Measurements from ENCODE around the gene MVB12A. TPM values are rescaled to one million over a fixed set of nuclear protein-coding genes. Genes with fewer than 3 reads are reported as not detected.

The MVB12A gene
- total RNA-seq, 1 donor from 2014 or later, result 21.9 TPM

DNA sequence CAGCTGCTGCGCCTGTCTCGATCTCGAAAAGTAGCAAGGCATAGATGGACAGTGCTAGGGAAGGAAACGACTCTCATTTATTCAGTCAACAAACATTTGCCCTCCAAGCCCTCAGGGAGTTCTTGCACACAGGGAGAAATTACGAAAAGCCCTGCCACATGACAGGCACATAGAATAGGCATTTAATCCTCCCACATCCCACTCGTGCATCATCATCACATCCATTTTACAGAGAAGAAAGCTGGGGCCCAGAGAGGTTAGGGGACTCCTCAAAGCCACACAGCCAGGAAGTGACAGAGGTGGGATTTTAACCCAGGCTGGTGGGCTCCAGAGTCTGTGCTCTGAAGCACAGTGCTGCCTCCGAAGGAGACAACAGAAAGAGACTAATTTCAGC, 17.0 kb downstream of the MVB12A start:
- H3K4me1 ChIP-seq (ENCODE audit: control insufficient read depth in 3 of 3, insufficient read depth in 3 of 3, low read length in 3 of 3), result no peaks in the 10 kb centered on the region
- H3K36me3 ChIP-seq (ENCODE audit: control insufficient read depth in 3 of 3, insufficient read depth in 3 of 3, low read length in 3 of 3), result no peaks in the 10 kb centered on the region
- H3K27me3 ChIP-seq (ENCODE audit: control insufficient read depth in 3 of 3, insufficient read depth in 3 of 3, low read length in 3 of 3), result peaks cover 0 to 6% (median 3%) of the 10 kb centered on the region in 3 donors
- H3K4me3 ChIP-seq (ENCODE audit: low read length in 3 of 3), result no peak overlapping the region
- H3K9me3 ChIP-seq (ENCODE audit: control insufficient read depth in 3 of 3, low read length in 3 of 3), result peaks cover 0 to 3% (median 0%) of the 10 kb centered on the region in 3 donors
- no peak overlapping the region for H3K27ac ChIP-seq (ENCODE audit: low read depth, low read length)
- no peak overlapping the region for H3K9ac ChIP-seq (ENCODE audit: low read depth in 1 of 3, low read length in 3 of 3)

DNA sequence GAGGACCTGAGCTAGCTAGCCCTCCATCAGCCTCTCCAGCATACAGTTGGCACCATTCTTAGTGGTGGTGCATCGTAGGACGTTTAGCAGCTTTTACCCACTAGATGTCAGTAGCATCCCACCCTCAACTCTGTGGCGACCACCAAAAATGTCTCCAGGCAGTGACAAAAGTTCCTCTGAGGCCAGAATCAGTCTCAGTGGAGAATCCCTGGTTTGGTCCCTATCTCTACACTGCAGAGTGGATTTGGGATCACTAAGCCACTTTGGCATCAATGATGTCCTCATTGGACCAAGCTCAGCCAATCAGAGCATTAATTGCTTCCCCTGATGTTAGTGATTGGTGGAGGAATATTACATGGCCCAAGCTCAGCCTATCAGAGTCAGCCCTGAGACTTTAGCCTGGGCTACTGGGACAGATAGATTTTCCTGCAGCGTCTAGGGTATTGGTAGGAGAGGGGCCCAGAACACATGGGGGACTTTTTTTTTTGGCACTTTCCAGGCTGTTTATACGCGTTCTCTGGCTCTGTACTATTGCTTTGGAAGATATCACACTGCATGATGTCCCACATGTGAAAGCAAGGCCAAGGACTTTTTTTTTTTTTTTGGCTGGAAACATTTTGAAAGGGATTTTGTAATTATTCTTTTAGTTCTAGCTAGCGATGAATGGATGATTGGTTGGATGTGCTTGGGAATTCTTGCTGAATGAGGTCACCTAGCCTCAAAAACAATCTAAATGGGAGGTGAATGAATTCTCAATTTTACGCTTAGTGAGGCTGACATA, 21.6 kb downstream of the MVB12A start:
- peaks cover 0 to 6% (median 3%) of the 10 kb centered on the region in 3 donors for H3K27me3 ChIP-seq (ENCODE audit: control insufficient read depth in 3 of 3, insufficient read depth in 3 of 3, low read length in 3 of 3)
- H3K9ac ChIP-seq (ENCODE audit: low read depth in 1 of 3, low read length in 3 of 3), result no peak overlapping the region
- H3K36me3 ChIP-seq (ENCODE audit: control insufficient read depth in 3 of 3, insufficient read depth in 3 of 3, low read length in 3 of 3), result no peaks in the 10 kb centered on the region
- H3K4me3 ChIP-seq (ENCODE audit: low read length in 3 of 3), result no peak overlapping the region
- H3K27ac ChIP-seq (ENCODE audit: low read depth, low read length), result no peak overlapping the region
- no peaks in the 10 kb centered on the region for H3K4me1 ChIP-seq (ENCODE audit: control insufficient read depth in 3 of 3, insufficient read depth in 3 of 3, low read length in 3 of 3)
- peaks cover 0 to 3% (median 0%) of the 10 kb centered on the region in 3 donors for H3K9me3 ChIP-seq (ENCODE audit: control insufficient read depth in 3 of 3, low read length in 3 of 3)

DNA sequence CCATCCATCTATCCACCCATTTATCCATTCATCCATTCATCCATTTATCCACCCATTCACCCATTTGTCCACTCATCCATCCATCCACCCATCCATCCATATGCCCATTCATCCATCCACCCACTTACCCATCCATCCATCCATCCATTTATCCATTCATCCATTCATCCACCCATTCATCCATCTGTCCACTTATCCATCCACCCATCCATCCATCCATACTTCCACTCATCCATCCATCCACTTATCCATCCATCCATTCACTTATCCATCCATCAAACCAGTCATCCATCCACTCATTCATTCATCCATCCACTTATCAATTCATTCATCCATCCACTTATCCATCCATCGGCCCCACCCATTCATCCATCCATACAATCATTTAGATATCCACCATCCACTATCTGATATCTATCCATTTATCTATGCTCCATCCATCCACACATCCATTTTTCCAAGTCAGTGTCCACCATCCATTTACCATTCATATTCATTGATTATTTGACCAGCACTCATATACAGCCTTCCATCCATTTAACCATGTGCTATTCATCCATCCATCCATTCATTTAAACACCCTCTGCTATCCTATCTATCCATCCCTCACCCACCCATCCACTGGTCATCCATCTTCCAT, 25.8 kb downstream of the MVB12A start:
- peaks cover 9 to 21% (median 15%) of the 10 kb centered on the region in 3 donors for H3K27me3 ChIP-seq (ENCODE audit: control insufficient read depth in 3 of 3, insufficient read depth in 3 of 3, low read length in 3 of 3)
- no peaks in the 10 kb centered on the region for H3K36me3 ChIP-seq (ENCODE audit: control insufficient read depth in 3 of 3, insufficient read depth in 3 of 3, low read length in 3 of 3)
- H3K27ac ChIP-seq (ENCODE audit: low read depth, low read length), result no peak overlapping the region
- no peak overlapping the region for H3K4me3 ChIP-seq (ENCODE audit: low read length in 3 of 3)
- H3K4me1 ChIP-seq (ENCODE audit: control insufficient read depth in 3 of 3, insufficient read depth in 3 of 3, low read length in 3 of 3), result peaks cover 0 to 2% (median 0%) of the 10 kb centered on the region in 3 donors
- no peak overlapping the region for H3K9ac ChIP-seq (ENCODE audit: low read depth in 1 of 3, low read length in 3 of 3)
- peaks cover 0 to 3% (median 0%) of the 10 kb centered on the region in 3 donors for H3K9me3 ChIP-seq (ENCODE audit: control insufficient read depth in 3 of 3, low read length in 3 of 3)

DNA sequence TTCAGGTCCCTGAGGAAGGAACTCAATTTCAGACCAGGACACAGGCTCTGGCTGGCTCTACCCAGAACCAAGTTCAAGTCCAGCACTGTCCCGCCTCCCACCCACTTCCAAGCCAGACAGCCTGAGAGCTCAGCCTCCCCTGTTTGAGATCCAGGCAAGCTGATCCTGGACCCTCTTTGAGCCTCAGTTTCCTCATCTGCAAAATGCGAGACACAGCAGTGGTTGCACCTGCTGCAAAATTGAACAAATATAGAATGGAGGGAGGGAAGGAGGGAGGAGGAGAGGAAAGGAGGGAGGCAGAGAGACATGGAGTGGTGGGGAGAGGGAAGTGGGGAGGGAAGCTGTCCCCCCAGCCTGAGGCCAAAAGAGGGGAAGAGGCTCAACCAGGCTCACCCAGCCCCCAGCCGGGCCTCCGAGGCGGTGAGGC, 27.9 kb downstream of the MVB12A start:
- Histone ChIP-seq H3K36me3 (ENCODE audit: control insufficient read depth in 3 of 3, insufficient read depth in 3 of 3, low read length in 3 of 3) (no peaks in the 10 kb centered on the region), H3K9me3 (ENCODE audit: control insufficient read depth in 3 of 3, low read length in 3 of 3) (no peaks in the 10 kb centered on the region), H3K4me1 (ENCODE audit: control insufficient read depth in 3 of 3, insufficient read depth in 3 of 3, low read length in 3 of 3) (peaks cover 0 to 2% (median 0%) of the 10 kb centered on the region in 3 donors), H3K4me3 (ENCODE audit: low read length in 3 of 3) (no peak overlapping the region), H3K27ac (ENCODE audit: low read depth, low read length) (no peak overlapping the region), H3K27me3 (ENCODE audit: control insufficient read depth in 3 of 3, insufficient read depth in 3 of 3, low read length in 3 of 3) (peaks cover 17 to 21% (median 21%) of the 10 kb centered on the region in 3 donors), H3K9ac (ENCODE audit: low read depth in 1 of 3, low read length in 3 of 3) (peak overlapping the region in 1 of 3 donors; percentile 16)

DNA sequence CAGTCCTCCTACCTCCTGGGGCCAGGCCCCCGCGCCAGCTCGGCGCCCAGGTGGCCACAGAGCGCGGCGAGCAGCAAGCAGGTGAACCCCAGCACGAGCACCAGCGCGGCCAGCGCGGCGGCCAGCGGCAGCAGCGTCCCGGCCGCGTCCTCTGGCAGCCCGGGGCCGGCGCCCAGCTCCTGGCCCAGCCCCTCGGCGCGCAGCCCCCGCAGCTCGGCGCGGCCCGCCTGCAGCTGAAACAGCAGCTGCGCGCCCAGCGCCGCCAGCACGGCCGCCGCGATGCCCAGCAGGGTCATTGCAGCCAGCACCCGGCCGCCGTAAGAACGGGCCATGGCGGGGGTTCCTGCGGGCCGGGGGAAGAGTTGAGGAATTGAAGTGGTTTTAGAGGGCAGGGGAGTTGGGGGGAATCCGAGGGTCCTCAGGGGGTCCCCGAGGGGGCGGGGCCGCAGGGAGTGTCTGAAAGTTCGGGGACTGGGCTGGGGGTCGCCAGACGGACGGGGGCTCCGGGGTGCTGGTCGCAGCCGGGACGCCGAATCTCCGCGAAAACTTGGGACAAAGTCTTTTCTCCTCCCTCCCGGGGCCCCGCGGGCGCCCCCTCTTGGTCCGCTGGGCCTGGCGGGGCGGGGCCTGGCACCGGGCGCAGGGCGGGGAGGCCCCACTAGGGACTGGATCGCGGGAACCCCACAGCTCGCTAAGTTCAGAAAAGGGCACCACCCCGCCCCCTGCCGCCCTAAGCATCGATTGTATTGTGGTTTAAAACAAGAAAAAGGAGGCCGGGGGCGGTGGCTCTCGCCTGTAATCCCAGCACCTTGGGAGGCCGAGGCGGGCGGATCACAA, 28.5 kb downstream of the MVB12A start, which contains the start of gene TMEM221:
Gene TMEM221, minus strand, starts transcription at position 538 of the 837 bp plus-strand sequence. Its CDS starts 206 bp downstream, at position 332.
- H3K9ac ChIP-seq (ENCODE audit: low read depth in 1 of 3, low read length in 3 of 3), result peak within 1 kb of the TSS in 1 of 3 donors; percentile 16

DNA sequence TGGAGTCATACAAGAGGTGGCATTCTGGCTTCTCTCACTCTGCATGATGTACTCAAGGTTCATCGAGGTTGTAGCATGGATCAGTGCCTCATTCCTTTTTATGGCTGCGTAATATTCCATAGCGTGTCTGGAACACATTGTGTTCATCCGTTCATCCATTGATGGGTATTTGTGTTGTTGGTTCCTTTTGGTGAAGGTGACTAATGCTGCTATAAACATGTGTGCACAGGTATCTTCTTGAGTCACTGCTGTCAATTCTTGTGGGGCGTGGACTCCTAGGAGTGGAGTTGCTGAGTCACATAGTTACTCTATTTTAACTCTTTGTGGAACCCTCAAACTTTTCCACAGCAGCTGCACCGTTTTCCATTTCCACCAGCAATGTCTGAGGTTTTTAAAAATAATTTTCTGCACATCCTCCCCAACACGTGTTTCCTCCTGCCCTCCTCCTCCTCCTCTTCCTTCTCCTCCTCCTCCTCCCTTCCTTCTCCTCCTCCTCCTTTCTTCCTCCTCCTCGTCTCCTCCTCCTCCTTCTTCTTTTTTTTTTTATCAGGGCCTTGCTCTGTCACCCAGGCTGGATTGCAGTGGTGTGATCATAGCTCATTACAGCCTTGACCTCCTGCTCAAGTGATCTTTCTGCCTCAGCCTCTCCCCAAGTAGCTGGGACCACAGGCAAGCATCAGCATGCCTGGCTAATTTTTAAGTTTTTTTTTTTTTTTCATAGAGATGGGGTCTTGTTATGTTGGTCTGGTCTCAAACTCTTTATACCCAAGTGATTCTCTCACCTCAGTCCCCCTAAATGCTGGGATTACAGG, 30.6 kb downstream of the MVB12A start:
- Histone ChIP-seq H3K9ac (ENCODE audit: low read depth in 1 of 3, low read length in 3 of 3) (no peak overlapping the region), H3K4me3 (ENCODE audit: low read length in 3 of 3) (no peak overlapping the region), H3K4me1 (ENCODE audit: control insufficient read depth in 3 of 3, insufficient read depth in 3 of 3, low read length in 3 of 3) (peaks cover 0 to 7% (median 0%) of the 10 kb centered on the region in 3 donors), H3K36me3 (ENCODE audit: control insufficient read depth in 3 of 3, insufficient read depth in 3 of 3, low read length in 3 of 3) (no peaks in the 10 kb centered on the region), H3K9me3 (ENCODE audit: control insufficient read depth in 3 of 3, low read length in 3 of 3) (no peaks in the 10 kb centered on the region), H3K27me3 (ENCODE audit: control insufficient read depth in 3 of 3, insufficient read depth in 3 of 3, low read length in 3 of 3) (peaks cover 31 to 33% (median 32%) of the 10 kb centered on the region in 3 donors), H3K27ac (ENCODE audit: low read depth, low read length) (no peak overlapping the region)

More for the DNA sequence above, 28.5 kb downstream of the MVB12A start, which contains the start of gene TMEM221:
- Histone ChIP-seq H3K4me1 (ENCODE audit: control insufficient read depth in 3 of 3, insufficient read depth in 3 of 3, low read length in 3 of 3) (peaks cover 0 to 3% (median 0%) of the 10 kb centered on the region in 3 donors), H3K4me3 (ENCODE audit: low read length in 3 of 3) (no peak within 1 kb of the TSS), H3K36me3 (ENCODE audit: control insufficient read depth in 3 of 3, insufficient read depth in 3 of 3, low read length in 3 of 3) (no peaks in the 10 kb centered on the region), H3K27ac (ENCODE audit: low read depth, low read length) (no peak within 1 kb of the TSS), H3K9me3 (ENCODE audit: control insufficient read depth in 3 of 3, low read length in 3 of 3) (no peaks in the 10 kb centered on the region), H3K27me3 (ENCODE audit: control insufficient read depth in 3 of 3, insufficient read depth in 3 of 3, low read length in 3 of 3) (peaks cover 17 to 23% (median 23%) of the 10 kb centered on the region in 3 donors)

- no peak overlapping the region for H3K4me3 ChIP-seq (ENCODE audit: low read length in 3 of 3)
- no peak overlapping the region for H3K9ac ChIP-seq (ENCODE audit: low read depth in 1 of 3, low read length in 3 of 3)
- no peaks in the 10 kb centered on the region for H3K9me3 ChIP-seq (ENCODE audit: control insufficient read depth in 3 of 3, low read length in 3 of 3)
- no peaks in the 10 kb centered on the region for H3K36me3 ChIP-seq (ENCODE audit: control insufficient read depth in 3 of 3, insufficient read depth in 3 of 3, low read length in 3 of 3)
- H3K4me1 ChIP-seq (ENCODE audit: control insufficient read depth in 3 of 3, insufficient read depth in 3 of 3, low read length in 3 of 3), result peaks cover 0 to 9% (median 0%) of the 10 kb centered on the region in 3 donors
- H3K27ac ChIP-seq (ENCODE audit: low read depth, low read length), result no peak overlapping the region
- H3K27me3 ChIP-seq (ENCODE audit: control insufficient read depth in 3 of 3, insufficient read depth in 3 of 3, low read length in 3 of 3), result peaks cover 37 to 46% (median 44%) of the 10 kb centered on the region in 3 donors
Observed at GRCh38 chr19:17451820-17452219, 32.0 kb downstream of the MVB12A start.

GRCh38 chr19:17454576-17455071, 34.8 kb downstream of the MVB12A start:
- no peak overlapping the region for H3K27ac ChIP-seq (ENCODE audit: low read depth, low read length)
- no peaks in the 10 kb centered on the region for H3K36me3 ChIP-seq (ENCODE audit: control insufficient read depth in 3 of 3, insufficient read depth in 3 of 3, low read length in 3 of 3)
- H3K4me3 ChIP-seq (ENCODE audit: low read length in 3 of 3), result no peak overlapping the region
- no peaks in the 10 kb centered on the region for H3K9me3 ChIP-seq (ENCODE audit: control insufficient read depth in 3 of 3, low read length in 3 of 3)
- peaks cover 37 to 56% (median 50%) of the 10 kb centered on the region in 3 donors for H3K27me3 ChIP-seq (ENCODE audit: control insufficient read depth in 3 of 3, insufficient read depth in 3 of 3, low read length in 3 of 3)
- H3K9ac ChIP-seq (ENCODE audit: low read depth in 1 of 3, low read length in 3 of 3), result no peak overlapping the region
- peaks cover 0 to 7% (median 0%) of the 10 kb centered on the region in 3 donors for H3K4me1 ChIP-seq (ENCODE audit: control insufficient read depth in 3 of 3, insufficient read depth in 3 of 3, low read length in 3 of 3)
